HepG2 (cell line): ENCODE results near the gene XPNPEP3. TPM values are rescaled to one million over a fixed set of nuclear protein-coding genes. Genes with fewer than 3 reads are reported as not detected.

Experiments
- ATAC-seq: fragments of 200-7000 bp; cut with Tn5 transposase; 3 replicates; pipeline ENCODE4 v1.9.1; 2020; ENCODE audit warnings: mild to moderate bottlenecking, moderate library complexity
- BruUV-seq: library from RNA; stranded (reverse); fragments of 400-500 nt; replicated peaks from 2 replicates; lab custom pipeline; 2021; lab: Mats Ljungman, UMichigan
- CTCF ChIA-PET: fragments of 300-600 bp; formaldehyde crosslinking; extraction: SDS; loops from one replicate; lab custom pipeline; 2021; ENCODE audit warnings: low total read pairs, inconsistent platforms, low intra/inter-chr PET ratio; lab: Yijun Ruan, JAX
- POLR2A ChIA-PET: fragments of 350-600 bp; sonication (Branson Sonifier 250); formaldehyde crosslinking; loops from one replicate; lab custom pipeline; 2020; ENCODE audit warnings: antibody characterized with exemption, inconsistent platforms; lab: Yijun Ruan, JAX
- DNase-seq: peaks from one replicate; pipeline ENCODE4 v3.0.0-alpha.2; 2015; ENCODE audit warnings: low spot score
- FAIRE-seq: peaks from 3 replicates; lab custom pipeline; 2011; peaks lifted over from hg19 to GRCh38; lab: Jason Lieb, UNC
- H2AFZ ChIP-seq: one replicate; pipeline ENCODE4 v1.6.1; 2011; ENCODE audit warnings: low read length, inconsistent platforms
- H3K27ac ChIP-seq: fragments of 300-600 bp; 3 replicates; pipeline ENCODE4 v1.8.0; 2011; ENCODE audit warnings: mixed run types, mild to moderate bottlenecking, mixed read lengths, low read length, inconsistent platforms; ENCODE audit not compliant: insufficient read depth; ENCODE audit errors: extremely low read length
- H3K27me3 ChIP-seq, 2 experiments: fragments of 200-600 bp in 1 of 2; 2 replicates in 1 of 2; 3 replicates in 1 of 2; pipeline versions ENCODE4 v1.6.0 to v1.8.0; 2011; ENCODE audit warnings: low read length in 2 of 2, mild to moderate bottlenecking in 2 of 2, moderate library complexity in 2 of 2, inconsistent platforms in 1 of 2; ENCODE audit not compliant: insufficient read depth in 2 of 2, control insufficient read depth in 1 of 2
- H3K36me3 ChIP-seq, 2 experiments: fragments of 200-600 bp in 1 of 2; replicated peaks in 1 of 2; 2 replicates in 1 of 2; 3 replicates in 1 of 2; pipeline versions ENCODE4 v1.5.1 to v1.8.0; 2011; ENCODE audit warnings: low read length in 2 of 2, inconsistent platforms in 1 of 2; ENCODE audit not compliant: insufficient read depth in 2 of 2, control insufficient read depth in 1 of 2
- H3K4me1 ChIP-seq: 2 replicates; pipeline ENCODE4 v1.5.1; 2012; ENCODE audit warnings: low read length, inconsistent platforms; ENCODE audit not compliant: insufficient read depth
- H3K4me2 ChIP-seq: 2 replicates; pipeline ENCODE4 v1.6.0; 2011; ENCODE audit warnings: low read depth, low read length, inconsistent platforms
- H3K4me3 ChIP-seq, 3 experiments: fragments of 200-600 bp in 1 of 3; sonication (generic), shearing (Covaris generic) in 1 of 3; replicated peaks in 1 of 3; 2 replicates each; pipeline ENCODE4 v1.5.1; 2011 to 2016; ENCODE audit warnings: low read length in 3 of 3, inconsistent platforms in 2 of 3, low read depth in 2 of 3, mild to moderate bottlenecking in 2 of 3, control low read depth in 1 of 3, mixed read lengths in 1 of 3; ENCODE audit not compliant: insufficient read depth in 1 of 3
- H3K79me2 ChIP-seq: one replicate; pipeline ENCODE4 v1.6.1; 2011; ENCODE audit warnings: low read length, inconsistent platforms; ENCODE audit not compliant: insufficient read depth
- H3K9ac ChIP-seq: 2 replicates; pipeline ENCODE4 v1.6.0; 2011; ENCODE audit warnings: mild to moderate bottlenecking, low read depth, low read length, inconsistent platforms; ENCODE audit not compliant: insufficient read depth
- H3K9me3 ChIP-seq: 2 replicates; pipeline ENCODE4 v1.5.1; 2012; ENCODE audit warnings: mild to moderate bottlenecking, low read length
- H4K20me1 ChIP-seq: 2 replicates; pipeline ENCODE4 v1.6.0; 2011; ENCODE audit warnings: inconsistent platforms, mild to moderate bottlenecking, low read length, moderate library complexity; ENCODE audit not compliant: insufficient read depth
- ATRX ChIP-seq: sonication (generic); formaldehyde crosslinking; IDR thresholded peaks from 2 replicates; pipeline ENCODE4 v1.4.0; 2020; ENCODE audit warnings: missing genetic modification reagents, borderline replicate concordance
- BRCA1 ChIP-seq: sonication (generic); formaldehyde crosslinking; IDR thresholded peaks from 2 replicates; pipeline ENCODE4 v1.4.0; 2020; ENCODE audit warnings: missing genetic modification reagents
- MAFF ChIP-seq: IDR thresholded peaks from 2 replicates; pipeline ENCODE4 v1.6.1; 2011; ENCODE audit warnings: low read depth, low read length, improper control_type of control experiment
- MAFK ChIP-seq, 2 experiments: IDR thresholded peaks in 1 of 2; conservative IDR thresholded peaks in 1 of 2; 2 replicates each; pipeline ENCODE4 v1.6.1; 2011; ENCODE audit warnings: improper control_type of control experiment in 2 of 2, low read length in 2 of 2
- MBNL3 ChIP-seq: fragments of 250-450 bp; sonication (Bioruptor Pico); conservative IDR thresholded peaks from 2 replicates; pipeline ENCODE4 v1.8.0; 2022; ENCODE audit warnings: mild to moderate bottlenecking, inconsistent platforms
- MTA3 ChIP-seq: sonication (generic); formaldehyde crosslinking; IDR thresholded peaks from 2 replicates; pipeline ENCODE4 v1.4.0; 2020; ENCODE audit warnings: missing genetic modification reagents
- ZNF670 ChIP-seq: sonication (generic); formaldehyde crosslinking; IDR thresholded peaks from 2 replicates; pipeline ENCODE4 v1.8.0; 2022; ENCODE audit warnings: mild to moderate bottlenecking, missing genetic modification reagents, borderline replicate concordance
- WGBS: methylation state at CpG from one replicate; pipeline ENCODE4 v1.1.6; 2017; ENCODE audit warnings: low lambda C conversion rate; 5-methylcytosine and 5-hydroxymethylcytosine counted together
- in situ Hi-C: cut with HindIII; loops from 2 replicates; pipeline ENCODE4 v1.10.0; 2017; ENCODE audit warnings: low pct_unique_long_range_greater_than_20kb; ENCODE audit not compliant: extremely low pct_ligation_motif_present
- intact Hi-C: fragments of 100-400 bp; cut with micrococcal nuclease; formaldehyde crosslinking; loops from one replicate; pipeline ENCODE4 v1.10.0; 2022; ENCODE audit not compliant: unreplicated experiment
- polyA plus RNA-seq, 8 experiments: library from polyadenylated mRNA; depleted of rRNA in 3 of 8; stranded (reverse) in 7 of 8; unstranded in 1 of 8; fragments of >200 nt; fragmentation: Illumina TruSeq in 4 of 8; extraction: Trizol in 4 of 8; gene quantifications; 2 replicates each; pipeline versions ENCODE4 v1.2.1 to v1.2.3, GENCODE V29; 2011 to 2016; ENCODE audit warnings: low read depth in 4 of 8, missing spikeins in 1 of 8, mixed read lengths in 1 of 8; ENCODE audit not compliant: insufficient read depth in 1 of 8
- total RNA-seq, 5 experiments: library from RNA; depleted of rRNA; stranded (reverse); fragments of >200 nt; fragmentation: Illumina TruSeq; extraction: Trizol; gene quantifications; 2 replicates each; pipeline ENCODE4 v1.2.3, GENCODE V29; 2016; ENCODE audit warnings: low read depth in 1 of 5
- TF ChIP-seq, protein P1 (sequence below): fragments of 450-650 bp; IDR thresholded peaks from 2 replicates; pipeline ENCODE4 v1.6.1; 2017; ENCODE audit warnings: mild to moderate bottlenecking

XPNPEP3 gene
- total and polyA plus RNA-seq, 2 of the 13 experiments (the other 11 are each of a cell fraction or from before 2014, with no cell fraction given), result 10.3 to 14.0 TPM

DNA sequence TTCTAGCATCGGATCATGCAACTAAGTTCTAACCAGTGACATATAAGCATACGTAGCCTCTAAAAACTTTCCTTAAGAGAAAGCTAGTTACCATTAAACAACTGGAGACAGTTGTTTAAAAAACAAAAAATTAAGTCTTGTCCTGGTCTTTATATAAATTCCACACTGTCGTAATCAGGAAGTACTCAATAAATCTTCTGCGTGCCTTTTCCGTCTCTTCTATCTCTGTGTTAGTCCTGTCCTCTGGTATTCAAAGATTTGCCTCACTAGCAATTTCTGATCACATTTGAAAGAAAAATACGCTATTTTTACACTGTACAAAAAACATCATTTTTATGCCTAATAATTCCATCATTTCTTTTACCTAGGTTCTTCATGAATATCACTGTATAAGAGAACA, 27.8 kb upstream of the XPNPEP3 start:
- H3K9me3 ChIP-seq, result no peaks in the 10 kb centered on the region
- intact Hi-C loops (no loop called here), in situ Hi-C loops (no loop called here)
- no TSS peak for BruUV-seq
- ATAC-seq (no peak), FAIRE-seq (no peak), DNase-seq (no peak)
- H3K4me1 ChIP-seq, result peaks cover 21% of the 10 kb centered on the region
- H3K36me3 ChIP-seq, result peaks cover 8 to 44% of the 10 kb centered on the region in 2 experiments
- TF ChIP-seq BRCA1 (CRISPR knock-in tag) (no peak), ATRX (CRISPR knock-in tag) (no peak), MTA3 (no peak), ZNF670 (no peak)
- TF ChIP-seq, protein P1, sequence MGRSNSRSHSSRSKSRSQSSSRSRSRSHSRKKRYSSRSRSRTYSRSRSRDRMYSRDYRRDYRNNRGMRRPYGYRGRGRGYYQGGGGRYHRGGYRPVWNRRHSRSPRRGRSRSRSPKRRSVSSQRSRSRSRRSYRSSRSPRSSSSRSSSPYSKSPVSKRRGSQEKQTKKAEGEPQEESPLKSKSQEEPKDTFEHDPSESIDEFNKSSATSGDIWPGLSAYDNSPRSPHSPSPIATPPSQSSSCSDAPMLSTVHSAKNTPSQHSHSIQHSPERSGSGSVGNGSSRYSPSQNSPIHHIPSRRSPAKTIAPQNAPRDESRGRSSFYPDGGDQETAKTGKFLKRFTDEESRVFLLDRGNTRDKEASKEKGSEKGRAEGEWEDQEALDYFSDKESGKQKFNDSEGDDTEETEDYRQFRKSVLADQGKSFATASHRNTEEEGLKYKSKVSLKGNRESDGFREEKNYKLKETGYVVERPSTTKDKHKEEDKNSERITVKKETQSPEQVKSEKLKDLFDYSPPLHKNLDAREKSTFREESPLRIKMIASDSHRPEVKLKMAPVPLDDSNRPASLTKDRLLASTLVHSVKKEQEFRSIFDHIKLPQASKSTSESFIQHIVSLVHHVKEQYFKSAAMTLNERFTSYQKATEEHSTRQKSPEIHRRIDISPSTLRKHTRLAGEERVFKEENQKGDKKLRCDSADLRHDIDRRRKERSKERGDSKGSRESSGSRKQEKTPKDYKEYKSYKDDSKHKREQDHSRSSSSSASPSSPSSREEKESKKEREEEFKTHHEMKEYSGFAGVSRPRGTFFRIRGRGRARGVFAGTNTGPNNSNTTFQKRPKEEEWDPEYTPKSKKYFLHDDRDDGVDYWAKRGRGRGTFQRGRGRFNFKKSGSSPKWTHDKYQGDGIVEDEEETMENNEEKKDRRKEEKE, result no peak
- no peaks in the 10 kb centered on the region for H4K20me1 ChIP-seq
- H3K27me3 ChIP-seq, result no peaks in the 10 kb centered on the region
- no peak overlapping the region for H2AFZ ChIP-seq
- CTCF ChIA-PET, result no interaction called here
- POLR2A ChIA-PET, result no interaction called here
- 97% methylated on average over 6 of the region's 6 CpGs for WGBS
- H3K9ac ChIP-seq, result no peak overlapping the region
- H3K4me3 ChIP-seq, result no peak overlapping the region
- H3K27ac ChIP-seq, result no peak overlapping the region
- H3K4me2 ChIP-seq, result no peak overlapping the region
- H3K79me2 ChIP-seq, result no peaks in the 10 kb centered on the region

DNA sequence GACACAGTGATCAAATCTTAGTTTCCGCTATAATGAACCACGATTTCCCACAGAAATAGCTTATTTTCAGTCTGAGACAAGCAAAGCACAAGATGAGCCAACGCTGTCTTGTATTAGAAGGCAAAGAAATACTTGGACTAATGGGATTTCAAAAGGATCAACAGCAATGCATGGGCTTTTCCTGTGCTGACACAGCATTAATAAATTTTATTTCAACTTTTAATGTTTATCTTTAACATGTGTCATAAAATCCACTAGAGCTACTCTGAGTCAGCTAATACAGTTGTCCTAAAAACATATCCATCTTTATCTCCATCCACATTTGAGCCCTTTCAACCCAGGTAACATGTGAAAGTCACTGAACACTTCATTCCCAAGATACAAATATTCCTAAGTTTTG, 22.3 kb upstream of the XPNPEP3 start:
- FAIRE-seq (no peak), ATAC-seq (no peak), DNase-seq (no peak)
- Histone ChIP-seq H3K27ac (no peak overlapping the region), H3K9me3 (no peaks in the 10 kb centered on the region), H3K36me3 (peaks cover 14 to 77% of the 10 kb centered on the region in 2 experiments), H3K4me2 (no peak overlapping the region), H2AFZ (no peak overlapping the region), H3K27me3 (no peaks in the 10 kb centered on the region), H3K4me1 (peaks cover 15% of the 10 kb centered on the region), H4K20me1 (no peaks in the 10 kb centered on the region), H3K9ac (no peak overlapping the region), H3K79me2 (peaks cover 4% of the 10 kb centered on the region), H3K4me3 (no peak overlapping the region)
- in situ Hi-C loops (no loop called here), intact Hi-C loops (no loop called here)
- no TSS peak for BruUV-seq
- ChIA-PET CTCF (no interaction called here), POLR2A (no interaction called here)
- no peak for TF ChIP-seq MBNL3 (CRISPR knock-in tag)
- TF ChIP-seq MAFK (conservative IDR thresholded peaks at IDR 0.05 in 1 of 2, IDR thresholded peaks at IDR 0.05 in 1 of 2; ENCODE audit: low read length in 2 of 2), result peak; percentile 75 to 86
- peak; percentile 76 for TF ChIP-seq MAFF
- 99% methylated on average over 3 of the region's 3 CpGs for WGBS
